H9 (cell line): ENCODE data around the gene TGOLN2. TPM values are rescaled to one million over a fixed set of nuclear protein-coding genes. Genes with fewer than 3 reads are reported as not detected.
A peak's percentile ranks its signal among the peaks of the same experiment; 100 is the strongest.

ENCODE experiments used
- DNase-seq: peaks from one replicate; pipeline ENCODE4 v3.0.0-alpha.2; 2017
- H2AFZ ChIP-seq: one replicate; pipeline ENCODE4 v1.6.1; 2013; ENCODE audit warnings: mild to moderate bottlenecking, low read length, control low read depth, moderate library complexity
- H2AK5ac ChIP-seq: 2 replicates; pipeline ENCODE4 v1.6.1; 2013; ENCODE audit warnings: low read length, control low read depth, mixed read lengths; ENCODE audit not compliant: insufficient read length
- H2BK120ac ChIP-seq: one replicate; pipeline ENCODE4 v1.6.1; 2013; ENCODE audit warnings: low read depth, mild to moderate bottlenecking, low read length, control low read depth, inconsistent platforms; ENCODE audit not compliant: poor library complexity, severe bottlenecking
- H2BK12ac ChIP-seq: 2 replicates; pipeline ENCODE4 v1.6.1; 2013; ENCODE audit warnings: low read length, control low read depth, mixed read lengths, low read depth; ENCODE audit not compliant: insufficient read length
- H2BK15ac ChIP-seq: 2 replicates; pipeline ENCODE4 v1.6.1; 2013; ENCODE audit warnings: low read depth, low read length, control low read depth
- H2BK20ac ChIP-seq: one replicate; pipeline ENCODE4 v1.6.1; 2013; ENCODE audit warnings: low read depth, mild to moderate bottlenecking, low read length, control low read depth, inconsistent platforms; ENCODE audit not compliant: poor library complexity, severe bottlenecking
- H2BK5ac ChIP-seq: 2 replicates; pipeline ENCODE4 v1.6.1; 2013; ENCODE audit warnings: low read length, control low read depth, mixed read lengths; ENCODE audit not compliant: insufficient read length
- H3K14ac ChIP-seq: 2 replicates; pipeline ENCODE4 v1.6.1; 2013; ENCODE audit warnings: low read length, control low read depth; ENCODE audit not compliant: insufficient read depth
- H3K18ac ChIP-seq: 2 replicates; pipeline ENCODE4 v1.6.1; 2013; ENCODE audit warnings: low read depth, mild to moderate bottlenecking, mixed read lengths, low read length, control low read depth; ENCODE audit not compliant: insufficient read length
- H3K23ac ChIP-seq: 2 replicates; pipeline ENCODE4 v1.6.1; 2013; ENCODE audit warnings: low read length, control low read depth, mixed read lengths, low read depth; ENCODE audit not compliant: insufficient read length
- H3K23me2 ChIP-seq: 2 replicates; pipeline ENCODE4 v1.6.1; 2013; ENCODE audit warnings: low read depth, mild to moderate bottlenecking, mixed read lengths, low read length, control low read depth; ENCODE audit not compliant: insufficient read length, poor library complexity, severe bottlenecking
- H3K27ac ChIP-seq: 2 replicates; pipeline ENCODE4 v1.5.1; 2013; ENCODE audit warnings: low read length, control low read depth, mixed read lengths, low read depth; ENCODE audit not compliant: insufficient read length
- H3K27me3 ChIP-seq: 2 replicates; pipeline ENCODE4 v1.6.1; 2013; ENCODE audit warnings: low read length, control low read depth, inconsistent platforms; ENCODE audit not compliant: insufficient read depth
- H3K4ac ChIP-seq: 2 replicates; pipeline ENCODE4 v1.6.1; 2013; ENCODE audit warnings: low read depth, mild to moderate bottlenecking, control low read depth, inconsistent platforms, low read length, moderate library complexity
- H3K4me1 ChIP-seq: 2 replicates; pipeline ENCODE4 v1.6.1; 2013; ENCODE audit warnings: low read length, control low read depth, inconsistent platforms; ENCODE audit not compliant: insufficient read depth
- H3K4me2 ChIP-seq: 2 replicates; pipeline ENCODE4 v1.6.1; 2013; ENCODE audit warnings: low read length, control low read depth, mixed read lengths; ENCODE audit not compliant: insufficient read length, insufficient read depth
- H3K56ac ChIP-seq: 2 replicates; pipeline ENCODE4 v1.6.1; 2013; ENCODE audit warnings: low read depth, mild to moderate bottlenecking, mixed read lengths, low read length, control low read depth; ENCODE audit not compliant: insufficient read length
- H3K79me1 ChIP-seq: 2 replicates; pipeline ENCODE4 v1.6.1; 2013; ENCODE audit warnings: low read depth, mild to moderate bottlenecking, moderate library complexity, low read length, control low read depth, inconsistent platforms; ENCODE audit not compliant: insufficient read depth, poor library complexity, severe bottlenecking
- H3K79me2 ChIP-seq: 2 replicates; pipeline ENCODE4 v1.6.1; 2013; ENCODE audit warnings: low read length, control low read depth, inconsistent platforms; ENCODE audit not compliant: insufficient read depth
- H3K9ac ChIP-seq: 2 replicates; pipeline ENCODE4 v1.6.1; 2013; ENCODE audit warnings: low read length, control low read depth, mixed read lengths; ENCODE audit not compliant: insufficient read length; ENCODE audit errors: extremely low read depth
- H3K9me3 ChIP-seq: one replicate; pipeline ENCODE4 v1.6.1; 2013; ENCODE audit warnings: low read depth, low read length, inconsistent platforms; ENCODE audit not compliant: control insufficient read depth
- H3T11ph ChIP-seq: one replicate; pipeline ENCODE4 v1.6.1; 2013; ENCODE audit warnings: mild to moderate bottlenecking, low read length, control low read depth, inconsistent platforms
- H4K20me1 ChIP-seq: one replicate; pipeline ENCODE4 v1.6.1; 2013; ENCODE audit not compliant: control insufficient read depth, insufficient read length, insufficient read depth
- H4K5ac ChIP-seq: 2 replicates; pipeline ENCODE4 v1.6.1; 2013; ENCODE audit warnings: low read depth, mild to moderate bottlenecking, mixed read lengths, low read length, control low read depth; ENCODE audit not compliant: insufficient read length
- H4K8ac ChIP-seq: replicated peaks from 2 replicates; pipeline ENCODE4 v1.6.1; 2013; ENCODE audit warnings: low read length, control low read depth, mixed read lengths, low read depth; ENCODE audit not compliant: insufficient read length
- H4K91ac ChIP-seq: 2 replicates; pipeline ENCODE4 v1.6.1; 2013; ENCODE audit warnings: low read depth, mild to moderate bottlenecking, moderate library complexity, mixed read lengths, low read length, control low read depth; ENCODE audit not compliant: insufficient read length
- H3K27ac Mint-ChIP-seq, 3 experiments: 2 replicates in 2 of 3; 3 replicates in 1 of 3; pipeline ENCODE4 v1.8.0; 2020 to 2021; ENCODE audit warnings: mixed read lengths in 3 of 3, mild to moderate bottlenecking in 1 of 3, moderate library complexity in 1 of 3
- H3K27me3 Mint-ChIP-seq: 2 replicates; pipeline ENCODE4 v1.8.0; 2021; ENCODE audit warnings: low read depth, mild to moderate bottlenecking, moderate library complexity, mixed read lengths
- H3K36me3 Mint-ChIP-seq, 3 experiments: 2 replicates in 2 of 3; 3 replicates in 1 of 3; pipeline ENCODE4 v1.8.0; 2020 to 2021; ENCODE audit warnings: low read depth in 3 of 3, mixed read lengths in 3 of 3; ENCODE audit not compliant: insufficient read depth in 1 of 3
- H3K4me1 Mint-ChIP-seq, 2 experiments: 2 replicates each; pipeline ENCODE4 v1.8.0; 2020; ENCODE audit warnings: mixed read lengths in 2 of 2
- H3K4me3 Mint-ChIP-seq, 2 experiments: 2 replicates in 1 of 2; 3 replicates in 1 of 2; pipeline ENCODE4 v1.8.0; 2020 to 2021; ENCODE audit warnings: mild to moderate bottlenecking in 2 of 2, mixed read lengths in 2 of 2, moderate library complexity in 1 of 2
- H3K9me3 Mint-ChIP-seq, 2 experiments: 2 replicates in 1 of 2; 3 replicates in 1 of 2; pipeline ENCODE4 v1.8.0; 2020; ENCODE audit warnings: mild to moderate bottlenecking in 2 of 2, mixed read lengths in 2 of 2, moderate library complexity in 1 of 2
- CTCF ChIP-seq: fragments of 200-600 bp; sonication (generic); conservative IDR thresholded peaks from 3 replicates; pipeline ENCODE4 v1.8.0; 2021; ENCODE audit warnings: antibody characterized with exemption, mild to moderate bottlenecking
- WGBS: extraction: QIAGEN DNeasy Blood & Tissue Kit; methylation state at CpG from one replicate; pipeline ENCODE4 v1.1.7; 2013; ENCODE audit warnings: missing lambda C conversion rate, low lambda C conversion rate, mixed read lengths; ENCODE audit not compliant: insufficient read length; ENCODE audit errors: extremely low coverage; 5-methylcytosine and 5-hydroxymethylcytosine counted together
- total RNA-seq: library from RNA; stranded (reverse); gene quantifications from 2 replicates; pipeline ENCODE4 v1.2.1, GENCODE V29; 2021

TGOLN2 gene
- total RNA-seq, 1 experiment from 2014 or later = 47.8 TPM

- Histone ChIP-seq H3K9me3 (no peaks in the 10 kb centered on the region), H4K8ac (no peak overlapping the region), H3K79me1 (peaks cover 9% of the 10 kb centered on the region), H3K23ac (no peak overlapping the region), H3K4me2 (no peak overlapping the region), H3K4ac (no peak overlapping the region), H3K4me1 (peaks cover 4% of the 10 kb centered on the region; the same call in 1 of the 2 replicates), H3K23me2 (no peaks in the 10 kb centered on the region), H4K20me1 (no peaks in the 10 kb centered on the region), H4K91ac (no peak overlapping the region), H3K9ac (no peak overlapping the region), H2BK5ac (no peak overlapping the region), H4K5ac (no peak overlapping the region), H2BK120ac (no peak overlapping the region), H3K79me2 (no peaks in the 10 kb centered on the region; the same call in 1 of the 2 replicates), H3K18ac (no peak overlapping the region), H2BK12ac (no peak overlapping the region), H3K14ac (no peak overlapping the region; the same call in 1 of the 2 replicates), H2BK20ac (no peak overlapping the region), H3K27ac (no peak overlapping the region), H2AK5ac (no peak overlapping the region), H3K27me3 (no peaks in the 10 kb centered on the region), H3T11ph (no peak overlapping the region), H2BK15ac (no peak overlapping the region), H2AFZ (no peak overlapping the region), H3K56ac (no peak overlapping the region)
- Mint-ChIP-seq H3K36me3 (peaks cover 5 to 23% (median 11%) of the 10 kb centered on the region in 3 experiments), H3K9me3 (no peaks in the 10 kb centered on the region), H3K27ac (peak overlapping the region; percentile 75 to 90 (median 79); a peak in 6 of 7 replicates), H3K27me3 (no peaks in the 10 kb centered on the region; the same call in 1 of the 2 replicates), H3K4me3 (no peak overlapping the region), H3K4me1 (peaks cover 65 to 69% of the 10 kb centered on the region in 2 experiments)
- no CpG with 5 or more reads among the region's 21 CpGs for WGBS
- no peak for TF ChIP-seq CTCF
- no peak for DNase-seq
These were observed 53.8 kb downstream of the TGOLN2 start for GRCh38 chr2:85273738-85274731.
